DOHH2 (cell line): ENCODE data around the gene PBX4.

Experiments used
- EZH2phosphoT487 ChIP-seq: fragments of 200-600 bp; sonication (generic); IDR thresholded peaks from 2 replicates; pipeline ENCODE4 v1.6.1; 2017; ENCODE audit warnings: borderline replicate concordance, mild to moderate bottlenecking, antibody characterized with exemption, low read length, moderate library complexity, mixed read lengths
- TF ChIP-seq, protein P1 (sequence below): fragments of 200-600 bp; sonication (generic); IDR thresholded peaks from one replicate; pipeline ENCODE4 v1.5.1; 2014; ENCODE audit warnings: antibody characterized with exemption, mild to moderate bottlenecking, low read depth, low read length; ENCODE audit not compliant: poor library complexity, severe bottlenecking

DNA sequence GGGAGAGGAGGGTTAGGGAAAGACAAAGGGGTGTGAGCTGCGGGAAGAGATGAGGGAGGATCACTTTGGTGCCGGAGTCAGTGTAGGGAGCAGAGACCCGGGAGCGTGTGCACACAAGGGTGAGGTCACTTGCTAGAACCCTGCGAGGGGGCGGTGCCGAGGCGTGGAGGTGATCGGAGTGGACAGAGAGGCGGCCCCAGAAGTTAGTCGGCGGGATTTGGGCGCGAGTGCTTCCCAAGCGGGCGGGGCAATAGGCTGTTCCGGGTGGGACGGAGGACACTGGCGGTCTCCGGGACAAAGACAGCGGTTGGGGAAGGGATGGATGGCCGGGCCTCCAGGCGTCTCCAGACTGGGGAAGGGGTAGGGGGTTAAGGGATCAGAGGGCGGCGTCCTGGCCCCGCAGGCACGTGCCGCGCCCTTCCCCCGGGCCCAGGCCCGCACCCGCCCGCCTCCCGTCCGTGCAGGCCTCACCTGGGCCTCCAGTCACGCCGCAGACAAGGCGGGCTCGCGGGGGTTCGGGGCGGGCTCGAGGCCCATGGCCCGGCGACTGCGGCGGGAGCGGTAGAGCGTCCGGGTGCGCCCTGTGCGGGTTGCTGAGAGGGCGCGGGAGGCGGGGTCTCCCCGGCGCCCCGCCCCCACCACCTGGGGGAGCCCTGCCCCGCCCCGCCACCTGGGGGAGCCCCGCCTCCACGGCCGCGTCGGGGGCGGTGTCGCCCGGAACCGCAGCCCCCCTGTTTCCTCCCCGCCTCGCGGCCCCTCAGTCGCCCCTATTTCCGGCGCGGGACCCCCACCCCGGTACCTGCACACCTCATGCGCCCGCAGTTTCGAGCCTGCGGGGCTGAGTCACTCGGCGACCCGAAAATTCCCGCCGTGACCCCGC is 9.4 kb upstream of the PBX4 start, which contains the start of gene LPAR2:
- TF ChIP-seq, protein P1, sequence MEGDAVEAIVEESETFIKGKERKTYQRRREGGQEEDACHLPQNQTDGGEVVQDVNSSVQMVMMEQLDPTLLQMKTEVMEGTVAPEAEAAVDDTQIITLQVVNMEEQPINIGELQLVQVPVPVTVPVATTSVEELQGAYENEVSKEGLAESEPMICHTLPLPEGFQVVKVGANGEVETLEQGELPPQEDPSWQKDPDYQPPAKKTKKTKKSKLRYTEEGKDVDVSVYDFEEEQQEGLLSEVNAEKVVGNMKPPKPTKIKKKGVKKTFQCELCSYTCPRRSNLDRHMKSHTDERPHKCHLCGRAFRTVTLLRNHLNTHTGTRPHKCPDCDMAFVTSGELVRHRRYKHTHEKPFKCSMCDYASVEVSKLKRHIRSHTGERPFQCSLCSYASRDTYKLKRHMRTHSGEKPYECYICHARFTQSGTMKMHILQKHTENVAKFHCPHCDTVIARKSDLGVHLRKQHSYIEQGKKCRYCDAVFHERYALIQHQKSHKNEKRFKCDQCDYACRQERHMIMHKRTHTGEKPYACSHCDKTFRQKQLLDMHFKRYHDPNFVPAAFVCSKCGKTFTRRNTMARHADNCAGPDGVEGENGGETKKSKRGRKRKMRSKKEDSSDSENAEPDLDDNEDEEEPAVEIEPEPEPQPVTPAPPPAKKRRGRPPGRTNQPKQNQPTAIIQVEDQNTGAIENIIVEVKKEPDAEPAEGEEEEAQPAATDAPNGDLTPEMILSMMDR, result no peak
- no peak for TF ChIP-seq EZH2phosphoT487
